Skeletal muscle satellite cell (primary cell): ENCODE results near the gene PPP1R7.

Experiments used
- H3K27me3 ChIP-seq: 2 replicates; pipeline ENCODE4 v1.7.0; 2013; ENCODE audit warnings: low read length; ENCODE audit not compliant: control insufficient read depth, insufficient read depth
- H3K36me3 ChIP-seq: 2 replicates; pipeline ENCODE4 v1.7.0; 2013; ENCODE audit warnings: mild to moderate bottlenecking, control low read depth, low read length; ENCODE audit not compliant: insufficient read depth
- H3K4me1 ChIP-seq: 2 replicates; pipeline ENCODE4 v1.7.0; 2013; ENCODE audit warnings: low read length; ENCODE audit not compliant: control insufficient read depth, insufficient read depth
- H3K4me2 ChIP-seq: 2 replicates; pipeline ENCODE4 v1.7.0; 2013; ENCODE audit warnings: mild to moderate bottlenecking, low read length
- H3K4me3 ChIP-seq: 2 replicates; pipeline ENCODE4 v1.7.0; 2013; ENCODE audit warnings: low read length
- H3K9ac ChIP-seq: 2 replicates; pipeline ENCODE4 v1.7.0; 2013; ENCODE audit warnings: mild to moderate bottlenecking, low read depth, low read length, moderate library complexity
- H3K9me3 ChIP-seq: replicated peaks from 2 replicates; pipeline ENCODE4 v1.7.0; 2013; ENCODE audit warnings: mild to moderate bottlenecking, control low read depth, low read length

The PPP1R7 gene

GRCh38 chr2:241180495-241180894 is 30.2 kb downstream of the PPP1R7 start:
- Histone ChIP-seq H3K9me3 (no peaks in the 10 kb centered on the region), H3K27me3 (no peaks in the 10 kb centered on the region), H3K4me1 (no peaks in the 10 kb centered on the region), H3K36me3 (peaks cover 21% of the 10 kb centered on the region), H3K4me3 (no peak overlapping the region), H3K4me2 (no peak overlapping the region), H3K9ac (no peak overlapping the region)

GRCh38 chr2:241182126-241182525 is 31.9 kb downstream of the PPP1R7 start:
- Histone ChIP-seq H3K9ac (no peak overlapping the region), H3K4me2 (no peak overlapping the region), H3K27me3 (no peaks in the 10 kb centered on the region), H3K4me3 (no peak overlapping the region), H3K36me3 (peaks cover 20% of the 10 kb centered on the region), H3K4me1 (no peaks in the 10 kb centered on the region), H3K9me3 (no peaks in the 10 kb centered on the region)

GRCh38 chr2:241182531-241183133 is 32.4 kb downstream of the PPP1R7 start:
- Histone ChIP-seq H3K4me3 (no peak overlapping the region), H3K9me3 (no peaks in the 10 kb centered on the region), H3K36me3 (peaks cover 20% of the 10 kb centered on the region), H3K27me3 (no peaks in the 10 kb centered on the region), H3K4me1 (no peaks in the 10 kb centered on the region), H3K9ac (no peak overlapping the region), H3K4me2 (no peak overlapping the region)

- Histone ChIP-seq H3K4me1 (no peaks in the 10 kb centered on the region), H3K4me2 (no peak overlapping the region), H3K36me3 (peaks cover 20% of the 10 kb centered on the region), H3K4me3 (no peak overlapping the region), H3K27me3 (peaks cover 3% of the 10 kb centered on the region), H3K9ac (no peak overlapping the region), H3K9me3 (no peaks in the 10 kb centered on the region)
Observed at GRCh38 chr2:241183221-241183620, 33.0 kb downstream of the PPP1R7 start.

- H3K9me3 ChIP-seq, result no peaks in the 10 kb centered on the region
- H3K9ac ChIP-seq, result no peak overlapping the region
- no peak overlapping the region for H3K4me3 ChIP-seq
- H3K4me2 ChIP-seq, result no peak overlapping the region
- peaks cover 4% of the 10 kb centered on the region for H3K27me3 ChIP-seq
- peaks cover 9% of the 10 kb centered on the region for H3K36me3 ChIP-seq
- H3K4me1 ChIP-seq, result no peaks in the 10 kb centered on the region
Observed at GRCh38 chr2:241184901-241185300, 34.6 kb downstream of the PPP1R7 start.

- H3K4me3 ChIP-seq, result no peak overlapping the region
- H3K36me3 ChIP-seq, result peaks cover 3% of the 10 kb centered on the region
- H3K9me3 ChIP-seq, result no peaks in the 10 kb centered on the region
- H3K4me1 ChIP-seq, result no peaks in the 10 kb centered on the region
- H3K27me3 ChIP-seq, result peaks cover 4% of the 10 kb centered on the region
- no peak overlapping the region for H3K9ac ChIP-seq
- no peak overlapping the region for H3K4me2 ChIP-seq
Observed at GRCh38 chr2:241185961-241186360, 35.7 kb downstream of the PPP1R7 start.

GRCh38 chr2:241187101-241187917 is 37.0 kb downstream of the PPP1R7 start:
- no peaks in the 10 kb centered on the region for H3K36me3 ChIP-seq
- no peak overlapping the region for H3K4me3 ChIP-seq
- H3K4me2 ChIP-seq, result no peak overlapping the region
- H3K9me3 ChIP-seq, result no peaks in the 10 kb centered on the region
- no peaks in the 10 kb centered on the region for H3K4me1 ChIP-seq
- no peak overlapping the region for H3K9ac ChIP-seq
- H3K27me3 ChIP-seq, result peaks cover 4% of the 10 kb centered on the region

- no peak overlapping the region for H3K9ac ChIP-seq
- H3K27me3 ChIP-seq, result peaks cover 4% of the 10 kb centered on the region
- H3K4me2 ChIP-seq, result no peak overlapping the region
- H3K4me3 ChIP-seq, result no peak overlapping the region
- no peaks in the 10 kb centered on the region for H3K9me3 ChIP-seq
- H3K36me3 ChIP-seq, result no peaks in the 10 kb centered on the region
- no peaks in the 10 kb centered on the region for H3K4me1 ChIP-seq
Observed at GRCh38 chr2:241187918-241188234, 37.6 kb downstream of the PPP1R7 start.

- H3K36me3 ChIP-seq, result no peaks in the 10 kb centered on the region
- no peak within 1 kb of the TSS for H3K4me2 ChIP-seq
- H3K4me3 ChIP-seq, result no peak within 1 kb of the TSS
- H3K4me1 ChIP-seq, result no peaks in the 10 kb centered on the region
- no peaks in the 10 kb centered on the region for H3K9me3 ChIP-seq
- peaks cover 4% of the 10 kb centered on the region for H3K27me3 ChIP-seq
- no peak within 1 kb of the TSS for H3K9ac ChIP-seq
Observed at GRCh38 chr2:241188361-241189092, 38.3 kb downstream of the PPP1R7 start, which contains the start of gene ANO7. TSS of gene ANO7 (plus strand) at chr2:241188677. CDS start at chr2:241190064, 1,387 bp downstream.

- peaks cover 4% of the 10 kb centered on the region for H3K27me3 ChIP-seq
- no peaks in the 10 kb centered on the region for H3K36me3 ChIP-seq
- no peak overlapping the region for H3K9ac ChIP-seq
- no peak overlapping the region for H3K4me2 ChIP-seq
- no peaks in the 10 kb centered on the region for H3K4me1 ChIP-seq
- no peaks in the 10 kb centered on the region for H3K9me3 ChIP-seq
- H3K4me3 ChIP-seq, result no peak overlapping the region
Observed at GRCh38 chr2:241189093-241189855, 39.0 kb downstream of the PPP1R7 start.

- no peak overlapping the region for H3K4me2 ChIP-seq
- no peak overlapping the region for H3K9ac ChIP-seq
- no peaks in the 10 kb centered on the region for H3K9me3 ChIP-seq
- no peak overlapping the region for H3K4me3 ChIP-seq
- H3K36me3 ChIP-seq, result no peaks in the 10 kb centered on the region
- H3K4me1 ChIP-seq, result no peaks in the 10 kb centered on the region
- H3K27me3 ChIP-seq, result peaks cover 7% of the 10 kb centered on the region
Observed at GRCh38 chr2:241189856-241190201, 39.6 kb downstream of the PPP1R7 start.
